Transverse colon (tissue), 4 donors: Measurements from ENCODE around the gene HK1. TPM values are rescaled to one million over a fixed set of nuclear protein-coding genes. Genes with fewer than 3 reads are reported as not detected.
"Not testable (repeated sequence)": the region's sequence is repeated elsewhere in the genome, so short reads cannot be mapped to it uniquely, and the experiment has no call there.

Experiments
- DNase-seq: peaks from one replicate; pipeline ENCODE4 v3.0.0-alpha.2; 2019
- H3K27ac ChIP-seq, 4 donors: fragments of 200-600 bp; sonication (generic); 2 replicates each; pipeline ENCODE4 v1.5.1; 2016 to 2018; ENCODE audit warnings: inconsistent platforms in 4 of 4
- H3K27me3 ChIP-seq: fragments of 200-600 bp; sonication (generic); 2 replicates; pipeline ENCODE4 v1.5.1; 2017; ENCODE audit warnings: inconsistent platforms
- H3K36me3 ChIP-seq, 4 donors: fragments of 200-600 bp; sonication (generic); 2 replicates each; pipeline ENCODE4 v1.5.1; 2017 to 2019; ENCODE audit warnings: inconsistent platforms in 4 of 4
- H3K4me1 ChIP-seq, 4 donors: fragments of 200-600 bp; sonication (generic); 2 replicates each; pipeline ENCODE4 v1.5.1; 2017 to 2020; ENCODE audit warnings: inconsistent platforms in 4 of 4
- H3K4me3 ChIP-seq, 4 donors: fragments of 200-600 bp; sonication (generic); 1 replicate in 1 of 4; 2 replicates in 3 of 4; pipeline versions ENCODE4 v1.5.1 to v1.6.1; 2017 to 2019; ENCODE audit warnings: inconsistent platforms in 4 of 4
- H3K9me3 ChIP-seq, 2 donors: fragments of 200-600 bp; sonication (generic); 2 replicates each; pipeline ENCODE4 v1.5.1; 2017 to 2019; ENCODE audit warnings: inconsistent platforms in 2 of 2
- EP300 ChIP-seq: sonication (generic); formaldehyde crosslinking; IDR thresholded peaks from one replicate; pipeline ENCODE4 v1.6.1; 2017; ENCODE audit warnings: antibody characterized with exemption, low read depth
- POLR2A ChIP-seq: fragments of 450-650 bp; IDR thresholded peaks from one replicate; pipeline ENCODE4 v1.6.1; 2016; ENCODE audit warnings: antibody characterized with exemption, mild to moderate bottlenecking, moderate library complexity
- POLR2AphosphoS5 ChIP-seq, 3 donors: sonication (generic); formaldehyde crosslinking; IDR thresholded peaks; one replicate each; pipeline ENCODE4 v1.6.1; 2016; ENCODE audit warnings: antibody characterized with exemption in 3 of 3
- WGBS, 2 donors: methylation state at CpG; one replicate each; pipeline ENCODE4 v1.1.5; 2018; ENCODE audit warnings: low coverage in 1 of 2; 5-methylcytosine and 5-hydroxymethylcytosine counted together
- in situ Hi-C, 4 donors: fragments of 200-750 bp; cut with MboI; loops; one replicate each; pipeline versions ENCODE4 v1.15.0 to v1.15.1; 2017; ENCODE audit warnings: low sequenced_read_pairs in 3 of 4, low pct_ligation_motif_present in 1 of 4, low pct_unique_long_range_greater_than_20kb in 1 of 4
- intact Hi-C: fragments of 100-400 bp; cut with DNase I; formaldehyde crosslinking; loops from one replicate; pipeline ENCODE4 v1.15.1; 2023; ENCODE audit warnings: low total_unique reads
- total RNA-seq, 4 donors: library from RNA; depleted of rRNA; stranded (reverse); fragments of >200 nt; gene quantifications; one replicate each; pipeline ENCODE4 v1.1.0, GENCODE V29; 2016
- TF ChIP-seq, protein P1 (sequence below), 5 experiments: fragments of 200-600 bp in 3 of 5; fragments of 450-650 bp in 2 of 5; sonication (generic) in 3 of 5; IDR thresholded peaks; 1 replicate in 2 of 5; 2 replicates in 3 of 5; pipeline ENCODE4 v1.5.1; 2016 to 2017; ENCODE audit warnings: antibody characterized with exemption in 5 of 5, inconsistent platforms in 3 of 5, mild to moderate bottlenecking in 2 of 5, moderate library complexity in 1 of 5

Gene HK1
- total RNA-seq, 4 donors from 2014 or later: 27.3 to 69.9 (median 54.0) TPM

DNA sequence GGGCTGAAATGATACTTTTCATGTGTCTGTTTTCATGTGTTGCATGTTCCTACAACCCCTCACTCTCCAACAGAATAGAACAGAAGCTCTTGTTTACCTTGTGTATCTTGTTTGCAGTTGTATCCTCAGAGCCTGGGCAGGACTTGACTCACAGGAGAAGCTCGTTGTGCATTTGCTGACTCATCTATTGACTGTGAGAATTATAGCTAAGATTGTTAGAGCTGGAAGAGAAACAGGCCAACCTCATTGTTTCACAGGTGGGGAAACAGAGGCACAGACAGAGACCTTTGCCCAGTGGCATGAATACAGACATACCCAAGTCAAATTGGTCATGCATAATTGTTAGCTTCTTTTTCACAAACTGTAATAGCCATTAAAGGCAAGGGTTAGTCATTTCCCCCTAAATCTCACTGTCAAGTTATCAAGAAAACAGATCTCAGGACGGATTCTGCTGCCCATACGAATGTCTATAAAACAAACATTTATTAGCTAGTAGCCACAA, 168.4 kb downstream of the HK1 start:
- WGBS, 2 donors: 25 to 27% methylated on average over 3 of the region's 3 CpGs
- TF ChIP-seq POLR2A: no peak
- TF ChIP-seq POLR2AphosphoS5 (IDR thresholded peaks at IDR 0.05): peak in 1 of 3 donors; percentile 17
- TF ChIP-seq, protein P1, sequence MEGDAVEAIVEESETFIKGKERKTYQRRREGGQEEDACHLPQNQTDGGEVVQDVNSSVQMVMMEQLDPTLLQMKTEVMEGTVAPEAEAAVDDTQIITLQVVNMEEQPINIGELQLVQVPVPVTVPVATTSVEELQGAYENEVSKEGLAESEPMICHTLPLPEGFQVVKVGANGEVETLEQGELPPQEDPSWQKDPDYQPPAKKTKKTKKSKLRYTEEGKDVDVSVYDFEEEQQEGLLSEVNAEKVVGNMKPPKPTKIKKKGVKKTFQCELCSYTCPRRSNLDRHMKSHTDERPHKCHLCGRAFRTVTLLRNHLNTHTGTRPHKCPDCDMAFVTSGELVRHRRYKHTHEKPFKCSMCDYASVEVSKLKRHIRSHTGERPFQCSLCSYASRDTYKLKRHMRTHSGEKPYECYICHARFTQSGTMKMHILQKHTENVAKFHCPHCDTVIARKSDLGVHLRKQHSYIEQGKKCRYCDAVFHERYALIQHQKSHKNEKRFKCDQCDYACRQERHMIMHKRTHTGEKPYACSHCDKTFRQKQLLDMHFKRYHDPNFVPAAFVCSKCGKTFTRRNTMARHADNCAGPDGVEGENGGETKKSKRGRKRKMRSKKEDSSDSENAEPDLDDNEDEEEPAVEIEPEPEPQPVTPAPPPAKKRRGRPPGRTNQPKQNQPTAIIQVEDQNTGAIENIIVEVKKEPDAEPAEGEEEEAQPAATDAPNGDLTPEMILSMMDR (IDR thresholded peaks at IDR 0.05): no peak
- TF ChIP-seq EP300: no peak
- no peak overlapping the region for H3K4me3 ChIP-seq
- H3K9me3 ChIP-seq: no peaks in the 10 kb centered on the region
- intact Hi-C loops: no loop called here
- H3K27me3 ChIP-seq: no peaks in the 10 kb centered on the region
- no peaks in the 10 kb centered on the region for H3K36me3 ChIP-seq
- peak overlapping the region; percentile 20 to 54 (median 46) for H3K27ac ChIP-seq
- in situ Hi-C loops: no loop called here
- H3K4me1 ChIP-seq: peaks cover 14 to 42% (median 39%) of the 10 kb centered on the region in 4 donors
- no peak for DNase-seq

DNA sequence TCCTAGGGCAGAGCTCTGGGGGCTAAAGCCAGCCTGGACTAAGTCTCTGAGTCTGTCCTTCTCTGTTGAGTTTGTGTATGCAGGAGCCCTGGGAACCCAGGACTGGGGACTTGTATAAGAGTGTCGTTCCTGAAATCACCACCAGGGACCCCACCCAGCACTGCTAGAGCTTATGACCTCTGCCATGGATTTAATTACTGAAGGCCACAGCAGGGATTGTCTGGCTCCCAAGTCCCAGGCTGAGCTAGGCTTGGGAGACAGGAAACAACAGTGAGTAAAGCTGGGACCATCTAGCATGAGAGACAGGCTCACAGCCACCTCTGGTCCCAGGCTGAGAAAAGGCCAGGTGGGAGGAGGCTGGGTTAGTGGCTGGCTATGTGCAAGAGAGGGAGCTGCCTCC, 171.5 kb downstream of the HK1 start:
- Histone ChIP-seq H3K4me1 (peaks cover 31 to 73% (median 66%) of the 10 kb centered on the region in 4 donors), H3K9me3 (no peaks in the 10 kb centered on the region), H3K27me3 (no peaks in the 10 kb centered on the region), H3K27ac (peak overlapping the region; percentile 89 to 95 (median 90)), H3K4me3 (no peak overlapping the region), H3K36me3 (no peaks in the 10 kb centered on the region)
- intact Hi-C loops (no loop called here), in situ Hi-C loops (no loop called here)
- 7% methylated on average over 1 of the region's 1 CpG; no CpG with 5 or more reads in 1 of the 2 donors for WGBS, 2 donors
- peak; percentile 83 for DNase-seq
- TF ChIP-seq, protein P1 (IDR thresholded peaks at IDR 0.05): peak; percentile 62 to 97 (median 71)
- TF ChIP-seq EP300 (no peak), POLR2AphosphoS5 (IDR thresholded peaks at IDR 0.05) (peak in 2 of 3 donors; percentile 51 to 59), POLR2A (peak; percentile 49)

DNA sequence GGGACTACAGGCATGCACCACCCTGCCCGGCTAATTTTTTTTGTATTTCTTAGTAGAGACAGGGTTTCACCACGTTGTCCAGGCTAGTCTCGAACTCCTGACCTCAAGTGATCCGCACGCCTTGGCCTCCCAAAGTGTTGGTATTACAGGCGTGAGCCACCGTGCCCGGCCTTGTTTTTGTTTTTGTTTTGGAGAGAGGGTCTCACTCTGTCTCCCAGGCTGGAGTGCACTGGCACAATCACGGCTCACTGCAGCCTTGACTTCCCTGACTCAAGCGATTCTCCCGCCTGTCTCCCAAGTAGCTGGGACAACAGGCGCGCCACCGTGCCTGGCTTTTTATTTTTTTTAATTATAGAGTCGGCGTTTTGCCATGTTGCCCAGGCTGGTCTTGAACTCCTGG, 172.1 kb downstream of the HK1 start:
- in situ Hi-C loops, H3K9me3 ChIP-seq, DNase-seq, intact Hi-C loops, H3K27me3 ChIP-seq, H3K36me3 ChIP-seq: not testable (repeated sequence)
- H3K4me3 ChIP-seq: peak overlapping the region in 1 of 4 donors; percentile 74
- WGBS, 2 donors: 75 to 82% methylated on average over 6 to 16 of the region's 16 CpGs
- H3K4me1 ChIP-seq: peaks cover 31 to 77% (median 66%) of the 10 kb centered on the region in 4 donors
- peak overlapping the region; percentile 89 to 95 (median 90) for H3K27ac ChIP-seq

DNA sequence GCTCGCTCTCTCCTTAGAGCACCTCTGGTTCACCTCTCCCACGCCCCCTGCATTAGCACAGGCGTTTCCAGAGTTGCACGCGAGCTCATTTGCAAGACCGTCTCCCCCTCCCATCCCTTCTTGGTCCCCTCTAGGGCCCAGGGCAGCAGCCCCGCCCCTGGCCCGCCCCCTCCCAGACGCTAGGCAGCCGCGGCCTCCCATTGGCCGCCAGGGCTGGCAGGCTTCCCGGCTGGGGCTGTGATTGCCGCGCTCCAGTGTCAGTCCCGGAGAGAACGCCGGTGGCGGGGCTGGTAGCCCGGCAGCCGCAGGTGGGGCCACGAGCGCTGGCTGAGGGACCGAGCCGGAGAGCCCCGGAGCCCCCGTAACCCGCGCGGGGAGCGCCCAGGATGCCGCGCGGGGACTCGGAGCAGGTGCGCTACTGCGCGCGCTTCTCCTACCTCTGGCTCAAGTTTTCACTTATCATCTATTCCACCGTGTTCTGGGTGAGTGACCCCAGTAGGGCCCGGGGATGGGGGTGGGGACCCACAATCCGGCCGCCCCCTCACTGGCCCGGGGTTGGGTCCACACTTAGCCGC, 173.0 kb downstream of the HK1 start, which contains the start of gene TSPAN15:
TSS of gene TSPAN15 (plus strand) at position 257 of the 575 bp plus-strand sequence. CDS start at position 387, 130 bp downstream.
- in situ Hi-C loops: no loop called here
- Histone ChIP-seq H3K4me3 (peak within 1 kb of the TSS; percentile 52 to 81 (median 66)), H3K9me3 (no peaks in the 10 kb centered on the region), H3K36me3 (no peaks in the 10 kb centered on the region), H3K4me1 (peaks cover 31 to 80% (median 66%) of the 10 kb centered on the region in 4 donors), H3K27ac (peak within 1 kb of the TSS; percentile 89 to 95 (median 90)), H3K27me3 (no peaks in the 10 kb centered on the region)
- intact Hi-C loops: no loop called here
- WGBS, 2 donors: 0 to 1% methylated on average over 2 to 10 of the region's 45 CpGs
- peak; percentile 95 for DNase-seq
- TF ChIP-seq POLR2AphosphoS5 (IDR thresholded peaks at IDR 0.05) (peak; percentile 81 to 90 (median 86)), EP300 (no peak)

Other genes with a start within 250 kb of the HK1 start
- gene SRGN, start 190.4 kb upstream of the HK1 start, total RNA-seq: 10 to 100 TPM in 3 of 4 donors, 1 to 10 TPM in 1; 9.0 to 83.8 (median 20.3) TPM
- 10 to 100 TPM in 3 of 4 donors, 1 to 10 TPM in 1; 5.4 to 38.7 (median 23.2) TPM for gene VPS26A, start 154.3 kb upstream of the HK1 start, total RNA-seq
- 10 to 100 TPM; 15.3 to 34.0 (median 26.7) TPM for gene SUPV3L1, start 98.3 kb upstream of the HK1 start, total RNA-seq
- gene HKDC1, start 58.2 kb upstream of the HK1 start, total RNA-seq: 10 to 100 TPM in 3 of 4 donors, not detected in 1; 26.8 to 39.6 (median 28.0) TPM
- 100 to 1,000 TPM in 2 of 4 donors, 10 to 100 TPM in 2; 18.9 to 241 (median 78.9) TPM for gene TACR2, start 138.4 kb downstream of the HK1 start, total RNA-seq
- gene TSPAN15, start 173.0 kb downstream of the HK1 start, total RNA-seq: 100 to 1,000 TPM in 3 of 4 donors, 10 to 100 TPM in 1; 97.7 to 152 (median 148) TPM